ENCODE data around the gene FBXL4.

The FBXL4 gene

DNA sequence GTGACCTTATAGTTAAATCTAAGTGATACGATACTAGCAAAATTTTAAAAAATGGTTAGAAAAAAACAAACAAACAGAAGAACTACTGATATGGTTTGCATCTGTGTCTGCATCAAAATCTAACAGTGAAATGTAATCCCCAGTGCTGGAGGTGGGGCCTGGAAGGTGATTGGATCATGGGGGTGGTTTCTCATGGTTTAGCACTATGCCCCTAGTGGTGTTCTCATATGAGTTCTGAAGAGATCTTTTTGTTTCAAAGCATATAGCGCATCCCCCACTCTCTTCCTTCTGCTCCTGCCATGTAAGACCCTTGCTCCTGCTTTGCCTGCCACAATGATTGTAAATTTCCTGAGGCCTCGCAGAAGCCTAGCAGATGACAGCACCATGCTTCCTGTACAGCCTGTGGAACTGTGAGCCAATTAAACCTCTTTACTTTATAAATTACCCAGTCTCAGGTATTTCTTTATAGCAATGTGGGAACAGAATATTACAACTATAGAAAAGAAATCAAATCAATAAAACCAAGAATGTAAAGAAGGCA, 5.4 kb downstream of the FBXL4 start:
- no peak for DNase-seq (ENCODE audit: low spot score)
- TF ChIP-seq, protein P1, sequence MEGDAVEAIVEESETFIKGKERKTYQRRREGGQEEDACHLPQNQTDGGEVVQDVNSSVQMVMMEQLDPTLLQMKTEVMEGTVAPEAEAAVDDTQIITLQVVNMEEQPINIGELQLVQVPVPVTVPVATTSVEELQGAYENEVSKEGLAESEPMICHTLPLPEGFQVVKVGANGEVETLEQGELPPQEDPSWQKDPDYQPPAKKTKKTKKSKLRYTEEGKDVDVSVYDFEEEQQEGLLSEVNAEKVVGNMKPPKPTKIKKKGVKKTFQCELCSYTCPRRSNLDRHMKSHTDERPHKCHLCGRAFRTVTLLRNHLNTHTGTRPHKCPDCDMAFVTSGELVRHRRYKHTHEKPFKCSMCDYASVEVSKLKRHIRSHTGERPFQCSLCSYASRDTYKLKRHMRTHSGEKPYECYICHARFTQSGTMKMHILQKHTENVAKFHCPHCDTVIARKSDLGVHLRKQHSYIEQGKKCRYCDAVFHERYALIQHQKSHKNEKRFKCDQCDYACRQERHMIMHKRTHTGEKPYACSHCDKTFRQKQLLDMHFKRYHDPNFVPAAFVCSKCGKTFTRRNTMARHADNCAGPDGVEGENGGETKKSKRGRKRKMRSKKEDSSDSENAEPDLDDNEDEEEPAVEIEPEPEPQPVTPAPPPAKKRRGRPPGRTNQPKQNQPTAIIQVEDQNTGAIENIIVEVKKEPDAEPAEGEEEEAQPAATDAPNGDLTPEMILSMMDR (IDR thresholded peaks at IDR 0.05; ENCODE audit: borderline replicate concordance, control extremely low read depth, extremely low read depth, insufficient read depth, missing control alignments) = no peak
- in situ Hi-C loops (cut with MboI; ENCODE audit: low sequenced_read_pairs, unreplicated experiment) = no loop called here

DNA sequence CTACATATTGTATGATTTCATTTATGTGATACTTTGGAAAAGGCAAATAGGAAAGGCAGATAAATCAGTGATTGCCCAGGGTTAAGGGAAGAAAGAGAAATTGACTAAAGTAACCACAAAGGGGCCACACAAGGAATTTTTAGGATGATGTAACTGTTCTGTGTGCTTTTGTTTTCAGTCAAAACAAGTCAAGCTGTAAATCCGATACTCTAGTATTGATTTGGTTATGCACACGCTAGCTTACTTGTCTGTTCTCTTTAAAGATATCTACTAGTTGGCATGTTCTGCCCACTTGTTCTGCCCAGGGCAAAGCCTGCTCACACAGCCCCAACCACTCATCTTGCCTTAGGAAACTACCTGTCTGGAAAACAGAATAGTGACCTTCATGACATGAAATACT, 6.4 kb downstream of the FBXL4 start:
- TF ChIP-seq, protein P1 (IDR thresholded peaks at IDR 0.05; ENCODE audit: borderline replicate concordance, control extremely low read depth, extremely low read depth, insufficient read depth, missing control alignments) = no peak
- in situ Hi-C loops (cut with MboI; ENCODE audit: low sequenced_read_pairs, unreplicated experiment) = no loop called here
- DNase-seq (ENCODE audit: low spot score) = no peak

DNA sequence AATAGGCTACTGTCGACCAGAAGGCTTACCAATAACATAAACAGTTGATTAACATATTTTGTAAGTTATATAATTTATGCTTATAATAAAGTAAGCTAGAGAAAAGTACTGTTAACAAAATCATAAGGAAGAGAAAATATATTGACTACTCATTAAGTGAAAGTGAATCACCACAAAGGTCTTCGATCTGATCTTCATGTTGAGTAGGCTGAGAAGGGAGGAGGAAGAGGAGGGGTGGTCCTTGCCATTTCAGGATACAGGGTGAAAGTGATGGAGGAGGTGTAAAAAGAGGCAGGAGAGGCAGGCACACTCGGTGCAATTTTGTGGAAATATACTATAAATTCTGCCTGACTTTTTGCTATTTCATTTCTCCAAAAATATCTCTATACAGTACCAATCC, 10.4 kb downstream of the FBXL4 start:
- TF ChIP-seq, protein P1 (IDR thresholded peaks at IDR 0.05; ENCODE audit: borderline replicate concordance, control extremely low read depth, extremely low read depth, insufficient read depth, missing control alignments) = no peak
- in situ Hi-C loops (cut with MboI; ENCODE audit: low sequenced_read_pairs, unreplicated experiment) = no loop called here
- no peak for DNase-seq (ENCODE audit: low spot score)

DNA sequence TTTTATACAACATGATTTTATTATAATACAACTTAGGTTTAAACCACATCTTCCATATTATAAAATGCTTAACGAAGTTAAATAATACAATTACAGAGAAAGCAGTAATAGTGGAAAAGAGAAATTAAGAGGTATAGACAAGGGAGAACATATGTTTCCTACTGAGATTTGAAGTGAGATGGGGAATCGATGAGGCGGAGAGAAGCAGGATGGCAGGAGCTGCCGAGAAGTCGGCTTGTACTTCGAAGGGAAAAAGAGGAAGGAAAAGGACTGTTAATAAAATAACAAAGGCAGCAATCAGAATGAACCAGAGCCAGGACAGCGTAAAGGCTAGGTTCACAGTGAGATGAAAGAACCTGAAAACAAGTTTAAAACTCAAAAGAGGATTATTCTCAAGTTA, 15.4 kb downstream of the FBXL4 start:
- TF ChIP-seq, protein P1 (IDR thresholded peaks at IDR 0.05; ENCODE audit: borderline replicate concordance, control extremely low read depth, extremely low read depth, insufficient read depth, missing control alignments) = no peak
- in situ Hi-C loops (cut with MboI; ENCODE audit: low sequenced_read_pairs, unreplicated experiment) = no loop called here
- DNase-seq (ENCODE audit: low spot score) = no peak

DNA sequence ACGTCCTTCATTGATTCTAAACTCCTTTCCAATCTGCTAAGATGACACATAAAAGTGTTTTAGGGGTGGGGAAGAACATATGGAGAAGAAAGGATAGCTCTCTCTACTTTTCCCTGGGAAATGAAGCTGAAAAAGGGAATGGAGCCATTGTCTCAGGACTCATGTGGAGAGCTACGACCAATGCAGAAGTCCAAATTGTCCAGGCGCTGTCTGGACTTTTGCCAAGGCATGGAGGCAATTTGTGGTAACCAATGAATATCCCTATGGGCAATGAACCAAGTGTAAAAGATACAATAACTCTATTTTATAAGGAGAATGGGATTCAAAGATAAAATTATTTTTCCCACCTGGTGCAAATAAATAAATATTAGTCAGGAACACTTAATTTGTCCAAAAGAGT, 16.1 kb downstream of the FBXL4 start:
- TF ChIP-seq, protein P1 (IDR thresholded peaks at IDR 0.05; ENCODE audit: borderline replicate concordance, control extremely low read depth, extremely low read depth, insufficient read depth, missing control alignments) = no peak
- no peak for DNase-seq (ENCODE audit: low spot score)
- in situ Hi-C loops (cut with MboI; ENCODE audit: low sequenced_read_pairs, unreplicated experiment) = no loop called here

DNA sequence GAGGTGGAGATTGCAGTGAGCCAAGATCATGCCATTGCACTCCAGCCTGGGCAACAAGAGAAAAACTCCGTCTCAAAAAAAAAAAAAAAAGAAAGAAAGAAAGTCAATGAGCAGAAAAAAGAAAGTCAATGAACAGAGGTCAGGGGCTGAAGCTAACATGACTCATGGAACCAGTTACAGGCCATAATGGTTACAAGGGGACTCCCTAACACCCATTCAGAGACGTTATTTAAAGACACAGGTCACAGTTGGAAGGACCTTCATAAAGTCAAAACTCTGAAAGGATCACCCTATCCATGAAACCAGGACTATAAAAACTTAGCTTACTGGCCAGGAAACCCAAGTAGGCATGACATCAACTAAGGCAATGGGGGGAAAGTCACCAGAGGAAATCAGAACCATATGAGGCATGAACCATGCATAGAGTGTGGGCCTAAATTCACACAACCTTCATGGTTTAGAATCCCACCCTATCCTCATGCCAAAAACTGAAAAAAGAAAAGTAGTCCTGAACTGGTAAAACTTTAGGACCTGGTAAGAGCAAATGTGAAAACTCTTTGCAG, 18.2 kb downstream of the FBXL4 start:
- no peak for DNase-seq (ENCODE audit: low spot score)
- in situ Hi-C loops (cut with MboI; ENCODE audit: low sequenced_read_pairs, unreplicated experiment) = no loop called here
- TF ChIP-seq, protein P1 (IDR thresholded peaks at IDR 0.05; ENCODE audit: borderline replicate concordance, control extremely low read depth, extremely low read depth, insufficient read depth, missing control alignments) = no peak

All from GM13976 (cell line).